Prostate gland (tissue), 2 donors: ENCODE data around the gene TXLNA. TPM values are rescaled to one million over a fixed set of nuclear protein-coding genes. Genes with fewer than 3 reads are reported as not detected.

Experiments
- DNase-seq: peaks from one replicate; pipeline ENCODE4 v3.0.0-alpha.2; 2019; ENCODE audit warnings: low spot score
- H3K27ac ChIP-seq, 2 donors: fragments of 200-600 bp; sonication (generic); 2 replicates each; pipeline ENCODE4 v1.5.1; 2017 to 2019
- H3K27me3 ChIP-seq: fragments of 200-600 bp; sonication (generic); replicated peaks from 2 replicates; pipeline ENCODE4 v1.5.1; 2019; ENCODE audit not compliant: insufficient read depth
- H3K36me3 ChIP-seq, 2 donors: fragments of 200-600 bp; sonication (generic); 1 replicate in 1 of 2; 2 replicates in 1 of 2; pipeline versions ENCODE4 v1.5.1 to v1.8.1; 2017 to 2019
- H3K4me1 ChIP-seq: fragments of 200-600 bp; sonication (generic); replicated peaks from 2 replicates; pipeline ENCODE4 v1.5.1; 2019
- H3K4me3 ChIP-seq, 2 donors: fragments of 200-600 bp; sonication (generic); 2 replicates each; pipeline ENCODE4 v1.5.1; 2017 to 2019
- H3K9me3 ChIP-seq: fragments of 200-600 bp; sonication (generic); 2 replicates; pipeline ENCODE4 v1.5.1; 2017
- POLR2A ChIP-seq: fragments of 450-650 bp; IDR thresholded peaks from one replicate; pipeline ENCODE4 v1.6.1; 2016; ENCODE audit warnings: antibody characterized with exemption, mild to moderate bottlenecking
- POLR2AphosphoS5 ChIP-seq: sonication (generic); formaldehyde crosslinking; IDR thresholded peaks from one replicate; pipeline ENCODE4 v1.6.1; 2017; ENCODE audit warnings: antibody characterized with exemption
- WGBS: methylation state at CpG from one replicate; pipeline ENCODE4 v1.1.5; 2018; 5-methylcytosine and 5-hydroxymethylcytosine counted together
- intact Hi-C: fragments of 100-400 bp; cut with DNase I; formaldehyde crosslinking; loops from one replicate; pipeline ENCODE4 v1.14.2; 2022
- total RNA-seq, 2 donors: library from RNA; depleted of rRNA; stranded (reverse); fragments of >200 nt; gene quantifications; one replicate each; pipeline ENCODE4 v1.1.0, GENCODE V29; 2016
- TF ChIP-seq, protein P1 (sequence below), 4 experiments: fragments of 200-600 bp in 2 of 4; fragments of 450-650 bp in 2 of 4; sonication (generic) in 2 of 4; IDR thresholded peaks; 1 replicate in 3 of 4; 2 replicates in 1 of 4; pipeline ENCODE4 v1.5.1; 2016 to 2019; ENCODE audit warnings: antibody characterized with exemption in 4 of 4, mild to moderate bottlenecking in 2 of 4, moderate library complexity in 2 of 4

Gene TXLNA
- total RNA-seq, 2 donors from 2014 or later = 49.6 to 70.8 TPM

DNA sequence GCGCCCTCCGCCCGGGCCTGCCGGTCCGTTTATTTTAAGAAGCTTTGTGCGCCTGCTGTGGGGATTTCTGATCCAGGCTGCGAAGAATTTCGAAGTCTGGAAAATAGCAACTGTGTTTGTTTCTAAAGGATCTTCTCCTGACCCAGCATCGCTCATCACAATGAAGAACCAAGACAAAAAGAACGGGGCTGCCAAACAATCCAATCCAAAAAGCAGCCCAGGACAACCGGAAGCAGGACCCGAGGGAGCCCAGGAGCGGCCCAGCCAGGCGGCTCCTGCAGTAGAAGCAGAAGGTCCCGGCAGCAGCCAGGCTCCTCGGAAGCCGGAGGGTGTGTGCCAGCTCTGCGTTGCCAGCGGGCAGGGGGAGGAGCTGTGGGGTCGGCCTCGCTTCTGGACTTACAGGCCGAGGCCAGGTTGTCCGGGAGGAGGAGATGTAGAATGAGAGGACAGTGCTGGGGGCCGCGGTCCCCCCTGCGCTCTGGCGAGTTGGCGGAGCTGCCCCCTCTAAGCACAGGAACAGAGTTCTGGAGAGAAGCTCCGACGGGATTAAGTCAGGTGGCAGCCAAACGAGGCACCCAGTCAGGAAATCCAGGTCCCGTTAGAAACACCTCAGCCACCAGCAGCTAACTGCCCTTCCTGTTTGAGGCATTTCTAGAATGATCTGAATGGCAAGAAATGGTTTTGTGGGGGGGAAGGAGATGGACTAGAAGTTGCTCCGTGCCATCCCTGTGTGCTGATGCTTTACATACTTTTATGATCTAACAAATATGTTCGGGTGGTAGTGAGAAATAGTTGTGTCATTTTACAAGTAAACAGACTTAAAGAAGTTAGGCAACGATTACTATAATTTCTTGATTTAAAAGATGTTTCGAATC is 948 bp downstream of the TXLNA start:
- DNase-seq = peak; percentile 31
- Histone ChIP-seq H3K4me3 (peak overlapping the region; percentile 57 to 59), H3K27me3 (no peaks in the 10 kb centered on the region), H3K36me3 (no peaks in the 10 kb centered on the region), H3K27ac (peak overlapping the region; percentile 87 to 89), H3K4me1 (no peaks in the 10 kb centered on the region), H3K9me3 (no peaks in the 10 kb centered on the region)
- TF ChIP-seq POLR2AphosphoS5 = no peak
- TF ChIP-seq, protein P1, sequence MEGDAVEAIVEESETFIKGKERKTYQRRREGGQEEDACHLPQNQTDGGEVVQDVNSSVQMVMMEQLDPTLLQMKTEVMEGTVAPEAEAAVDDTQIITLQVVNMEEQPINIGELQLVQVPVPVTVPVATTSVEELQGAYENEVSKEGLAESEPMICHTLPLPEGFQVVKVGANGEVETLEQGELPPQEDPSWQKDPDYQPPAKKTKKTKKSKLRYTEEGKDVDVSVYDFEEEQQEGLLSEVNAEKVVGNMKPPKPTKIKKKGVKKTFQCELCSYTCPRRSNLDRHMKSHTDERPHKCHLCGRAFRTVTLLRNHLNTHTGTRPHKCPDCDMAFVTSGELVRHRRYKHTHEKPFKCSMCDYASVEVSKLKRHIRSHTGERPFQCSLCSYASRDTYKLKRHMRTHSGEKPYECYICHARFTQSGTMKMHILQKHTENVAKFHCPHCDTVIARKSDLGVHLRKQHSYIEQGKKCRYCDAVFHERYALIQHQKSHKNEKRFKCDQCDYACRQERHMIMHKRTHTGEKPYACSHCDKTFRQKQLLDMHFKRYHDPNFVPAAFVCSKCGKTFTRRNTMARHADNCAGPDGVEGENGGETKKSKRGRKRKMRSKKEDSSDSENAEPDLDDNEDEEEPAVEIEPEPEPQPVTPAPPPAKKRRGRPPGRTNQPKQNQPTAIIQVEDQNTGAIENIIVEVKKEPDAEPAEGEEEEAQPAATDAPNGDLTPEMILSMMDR (IDR thresholded peaks at IDR 0.05) = no peak
- WGBS = 3% methylated on average over 35 of the region's 36 CpGs
- intact Hi-C loops = loop anchor here (5.0 kb wide), 1 partner anchor 62 kb away; no protein-coding TSS in a partner anchor

DNA sequence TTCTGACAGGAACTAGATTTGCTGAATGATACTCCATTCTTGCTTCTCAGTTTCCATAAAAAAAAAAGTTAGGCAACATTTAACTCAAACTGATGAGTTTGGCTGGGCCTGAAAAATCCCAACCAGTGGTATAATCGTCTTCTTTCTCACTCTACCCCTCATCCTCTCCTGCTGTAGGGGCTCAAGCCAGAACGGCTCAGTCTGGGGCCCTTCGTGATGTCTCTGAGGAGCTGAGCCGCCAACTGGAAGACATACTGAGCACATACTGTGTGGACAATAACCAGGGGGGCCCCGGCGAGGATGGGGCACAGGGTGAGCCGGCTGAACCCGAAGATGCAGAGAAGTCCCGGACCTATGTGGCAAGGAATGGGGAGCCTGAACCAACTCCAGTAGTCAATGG is 1.6 kb downstream of the TXLNA start:
- Histone ChIP-seq H3K27me3 (no peaks in the 10 kb centered on the region), H3K4me1 (no peaks in the 10 kb centered on the region), H3K36me3 (no peaks in the 10 kb centered on the region), H3K4me3 (peak overlapping the region in 1 of 2 donors; percentile 59), H3K27ac (peak overlapping the region in 1 of 2 donors; percentile 87), H3K9me3 (no peaks in the 10 kb centered on the region)
- 60% methylated on average over 9 of the region's 9 CpGs for WGBS
- TF ChIP-seq POLR2A (no peak), POLR2AphosphoS5 (no peak)
- TF ChIP-seq, protein P1 (IDR thresholded peaks at IDR 0.05) = no peak
- DNase-seq = no peak
- intact Hi-C loops = loop anchor here (5.0 kb wide), 1 partner anchor 61 kb away; no protein-coding TSS in a partner anchor

GRCh38 chr1:32181563-32181962 is 2.1 kb downstream of the TXLNA start:
- H3K27ac ChIP-seq = no peak overlapping the region
- WGBS = 63% methylated on average over 5 of the region's 5 CpGs
- H3K4me1 ChIP-seq = no peaks in the 10 kb centered on the region
- intact Hi-C loops = loop anchor here (5.0 kb wide), 1 partner anchor 61 kb away; no protein-coding TSS in a partner anchor
- no peaks in the 10 kb centered on the region for H3K27me3 ChIP-seq
- H3K9me3 ChIP-seq = no peaks in the 10 kb centered on the region
- no peaks in the 10 kb centered on the region for H3K36me3 ChIP-seq
- DNase-seq = no peak
- TF ChIP-seq, protein P1 (IDR thresholded peaks at IDR 0.05) = no peak
- TF ChIP-seq POLR2A = no peak
- no peak for TF ChIP-seq POLR2AphosphoS5
- H3K4me3 ChIP-seq = no peak overlapping the region

DNA sequence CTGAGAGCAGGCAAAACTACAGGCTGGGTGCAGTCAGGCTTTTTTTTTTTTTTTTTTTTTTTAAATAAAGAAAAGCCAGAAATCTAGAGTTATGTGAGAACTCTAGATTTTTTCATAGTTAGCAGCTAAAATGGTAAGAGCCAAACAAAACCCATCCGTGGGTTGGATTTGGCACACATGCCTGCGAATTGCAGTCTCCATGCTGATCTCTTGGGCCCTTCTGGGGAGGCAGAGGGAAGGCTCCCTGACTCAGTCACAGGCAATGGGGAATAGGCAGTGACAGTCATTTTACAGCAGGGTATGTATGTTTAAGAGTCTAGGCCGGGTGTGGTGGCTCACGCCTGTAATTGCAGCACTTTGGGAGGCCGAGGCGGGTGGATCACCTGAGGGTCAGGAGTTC is 2.6 kb downstream of the TXLNA start:
- Histone ChIP-seq H3K27me3 (no peaks in the 10 kb centered on the region), H3K4me3 (no peak overlapping the region), H3K27ac (no peak overlapping the region), H3K9me3 (no peaks in the 10 kb centered on the region), H3K4me1 (no peaks in the 10 kb centered on the region), H3K36me3 (no peaks in the 10 kb centered on the region)
- TF ChIP-seq POLR2A (no peak), POLR2AphosphoS5 (no peak)
- TF ChIP-seq, protein P1 (IDR thresholded peaks at IDR 0.05) = no peak
- intact Hi-C loops = loop anchor here (5.0 kb wide), 1 partner anchor 60 kb away; no protein-coding TSS in a partner anchor
- DNase-seq = no peak
- 79% methylated on average over 6 of the region's 6 CpGs for WGBS

GRCh38 chr1:32184650-32185049 is 5.2 kb downstream of the TXLNA start:
- H3K9me3 ChIP-seq = no peaks in the 10 kb centered on the region
- H3K36me3 ChIP-seq = peaks cover 0 to 23% of the 10 kb centered on the region in 2 donors
- no peaks in the 10 kb centered on the region for H3K4me1 ChIP-seq
- intact Hi-C loops = loop anchor here (5.0 kb wide), 1 partner anchor 58 kb away; no protein-coding TSS in a partner anchor
- DNase-seq = no peak
- no peaks in the 10 kb centered on the region for H3K27me3 ChIP-seq
- H3K4me3 ChIP-seq = no peak overlapping the region
- H3K27ac ChIP-seq = no peak overlapping the region
- no peak for TF ChIP-seq POLR2AphosphoS5
- no peak for TF ChIP-seq POLR2A
- TF ChIP-seq, protein P1 (IDR thresholded peaks at IDR 0.05) = no peak
